Central memory CD8-positive, alpha-beta T cell (primary cell): Measurements from ENCODE around the gene ZNF669.
A peak's percentile ranks its signal among the peaks of the same experiment; 100 is the strongest.

Experiments
- ATAC-seq: fragments of 150-1000 bp; cut with Tn5 transposase; replicated peaks from 2 replicates; pipeline ENCODE4 v1.10.0; 2022; ENCODE audit warnings: mild to moderate bottlenecking, moderate FRiP score, moderate number of reproducible peaks; ENCODE audit not compliant: poor library complexity, severe bottlenecking; ENCODE audit errors: extremely low read depth
- DNase-seq, 2 donors: peaks; one replicate each; pipeline ENCODE4 v3.0.0; 2021; ENCODE audit warnings: low spot score in 2 of 2
- H3K27ac Mint-ChIP-seq: one replicate; pipeline ENCODE4 v1.8.0; 2022; ENCODE audit warnings: low read depth, mild to moderate bottlenecking, moderate library complexity, mixed read lengths
- H3K27me3 Mint-ChIP-seq: one replicate; pipeline ENCODE4 v1.8.0; 2022; ENCODE audit warnings: mixed read lengths
- H3K36me3 Mint-ChIP-seq: one replicate; pipeline ENCODE4 v1.8.0; 2022; ENCODE audit warnings: mild to moderate bottlenecking, moderate library complexity, mixed read lengths; ENCODE audit not compliant: insufficient read depth
- H3K4me1 Mint-ChIP-seq: one replicate; pipeline ENCODE4 v1.8.0; 2022; ENCODE audit warnings: mixed read lengths
- H3K4me3 Mint-ChIP-seq: one replicate; pipeline ENCODE4 v1.8.0; 2022; ENCODE audit warnings: mild to moderate bottlenecking, moderate library complexity, mixed read lengths
- H3K9me3 Mint-ChIP-seq: one replicate; pipeline ENCODE4 v1.8.0; 2022; ENCODE audit warnings: mixed read lengths

Gene ZNF669

GRCh38 chr1:247079141-247079874 is 24.8 kb downstream of the ZNF669 start:
- H3K27ac Mint-ChIP-seq, result peak overlapping the region; percentile 89
- H3K36me3 Mint-ChIP-seq, result peaks cover 11% of the 10 kb centered on the region
- no peak for ATAC-seq
- no peak for DNase-seq
- H3K27me3 Mint-ChIP-seq, result peaks cover 8% of the 10 kb centered on the region
- H3K4me1 Mint-ChIP-seq, result peaks cover 38% of the 10 kb centered on the region
- H3K4me3 Mint-ChIP-seq, result peak overlapping the region; percentile 89
- no peaks in the 10 kb centered on the region for H3K9me3 Mint-ChIP-seq

- peak within 1 kb of the TSS; percentile 89 for H3K4me3 Mint-ChIP-seq
These were observed 25.7 kb downstream of the ZNF669 start, which contains the start of gene ZNF670 for GRCh38 chr1:247078258-247079140. TSS of gene ZNF670 (minus strand) at chr1:247078811. CDS start at chr1:247078596, 215 bp downstream.

GRCh38 chr1:247077876-247078257 is 26.3 kb downstream of the ZNF669 start:
- H3K36me3 Mint-ChIP-seq, result peaks cover 11% of the 10 kb centered on the region
- H3K4me3 Mint-ChIP-seq, result peak overlapping the region; percentile 89
- H3K27me3 Mint-ChIP-seq, result peaks cover 8% of the 10 kb centered on the region
- DNase-seq (no peak), ATAC-seq (peak; percentile 47)
- peaks cover 41% of the 10 kb centered on the region for H3K4me1 Mint-ChIP-seq
- no peaks in the 10 kb centered on the region for H3K9me3 Mint-ChIP-seq
- peak overlapping the region; percentile 89 for H3K27ac Mint-ChIP-seq

More at GRCh38 chr1:247078258-247079140, 25.7 kb downstream of the ZNF669 start, which contains the start of gene ZNF670:
- DNase-seq (peak; percentile 36 to 44), ATAC-seq (peak; percentile 84)
- Mint-ChIP-seq H3K9me3 (no peaks in the 10 kb centered on the region), H3K27me3 (peaks cover 8% of the 10 kb centered on the region), H3K36me3 (peaks cover 11% of the 10 kb centered on the region), H3K4me1 (peaks cover 41% of the 10 kb centered on the region), H3K27ac (peak within 1 kb of the TSS; percentile 89)

- Mint-ChIP-seq H3K4me1 (peaks cover 41% of the 10 kb centered on the region), H3K4me3 (peak overlapping the region; percentile 89), H3K9me3 (no peaks in the 10 kb centered on the region), H3K36me3 (peaks cover 9% of the 10 kb centered on the region), H3K27ac (peak overlapping the region; percentile 89), H3K27me3 (peaks cover 4% of the 10 kb centered on the region)
- no peak for ATAC-seq
- DNase-seq, result no peak
These were observed 26.9 kb downstream of the ZNF669 start for GRCh38 chr1:247077213-247077612.

- H3K27ac Mint-ChIP-seq, result no peak overlapping the region
- ATAC-seq (no peak), DNase-seq (no peak)
- peaks cover 17% of the 10 kb centered on the region for H3K4me1 Mint-ChIP-seq
- no peak overlapping the region for H3K4me3 Mint-ChIP-seq
- H3K9me3 Mint-ChIP-seq, result peaks cover 5% of the 10 kb centered on the region
- H3K27me3 Mint-ChIP-seq, result no peaks in the 10 kb centered on the region
- H3K36me3 Mint-ChIP-seq, result peaks cover 3% of the 10 kb centered on the region
These were observed 33.5 kb downstream of the ZNF669 start for GRCh38 chr1:247070645-247071044.

GRCh38 chr1:247064304-247064703 is 39.9 kb downstream of the ZNF669 start:
- peaks cover 3% of the 10 kb centered on the region for H3K36me3 Mint-ChIP-seq
- H3K4me1 Mint-ChIP-seq, result peaks cover 6% of the 10 kb centered on the region
- no peaks in the 10 kb centered on the region for H3K9me3 Mint-ChIP-seq
- no peak overlapping the region for H3K27ac Mint-ChIP-seq
- ATAC-seq (no peak), DNase-seq (no peak)
- H3K4me3 Mint-ChIP-seq, result no peak overlapping the region
- no peaks in the 10 kb centered on the region for H3K27me3 Mint-ChIP-seq

- Mint-ChIP-seq H3K9me3 (peaks cover 14% of the 10 kb centered on the region), H3K4me3 (no peak overlapping the region), H3K27ac (no peak overlapping the region), H3K36me3 (no peaks in the 10 kb centered on the region), H3K27me3 (no peaks in the 10 kb centered on the region), H3K4me1 (peaks cover 12% of the 10 kb centered on the region)
- ATAC-seq, result no peak
- no peak for DNase-seq
These were observed 43.4 kb downstream of the ZNF669 start for GRCh38 chr1:247060771-247061170.

GRCh38 chr1:247056071-247056470 is 48.1 kb downstream of the ZNF669 start:
- no peaks in the 10 kb centered on the region for H3K36me3 Mint-ChIP-seq
- DNase-seq, result no peak
- H3K4me3 Mint-ChIP-seq, result no peak overlapping the region
- H3K9me3 Mint-ChIP-seq, result peaks cover 25% of the 10 kb centered on the region
- H3K4me1 Mint-ChIP-seq, result peaks cover 14% of the 10 kb centered on the region
- no peak for ATAC-seq
- no peak overlapping the region for H3K27ac Mint-ChIP-seq
- no peaks in the 10 kb centered on the region for H3K27me3 Mint-ChIP-seq

GRCh38 chr1:247054992-247055415 is 49.2 kb downstream of the ZNF669 start:
- Mint-ChIP-seq H3K4me1 (peaks cover 14% of the 10 kb centered on the region), H3K9me3 (peaks cover 25% of the 10 kb centered on the region), H3K27ac (no peak overlapping the region), H3K27me3 (no peaks in the 10 kb centered on the region), H3K4me3 (no peak overlapping the region), H3K36me3 (no peaks in the 10 kb centered on the region)
- ATAC-seq (no peak), DNase-seq (no peak)
